ENCODE results near the gene B3GNT7.

- TF ChIP-seq CTCF (IDR thresholded peaks at IDR 0.05) (no peak), POLR2A (IDR thresholded peaks at IDR 0.05) (no peak)
Observed at GRCh38 chr2:231429901-231430300, 34.4 kb downstream of the B3GNT7 start.
